Left colon (tissue), 2 donors: ENCODE results near the gene FAM107B. TPM values are rescaled to one million over a fixed set of nuclear protein-coding genes. Genes with fewer than 3 reads are reported as not detected.

Experiments used
- ATAC-seq: fragments of 200-7000 bp; cut with Tn5 transposase; one replicate; pipeline ENCODE4 v1.9.1; 2020; ENCODE audit warnings: mild to moderate bottlenecking, moderate library complexity
- DNase-seq, 2 donors: peaks; one replicate each; pipeline ENCODE4 v3.0.0-alpha.2; 2020
- intact Hi-C, 2 donors: fragments of 100-400 bp; cut with DNase I in 1 of 2; cut with micrococcal nuclease in 1 of 2; formaldehyde crosslinking; loops; one replicate each; pipeline versions ENCODE4 v1.11.2 to v1.14.0; 2022; cut with DNase I, micrococcal nuclease
- total RNA-seq, 2 donors: library from RNA; stranded (reverse); fragmentation: NEBNext Ultra II Directional; extraction: Animal tissue kit (Norgen Biotek cat#: 25700); gene quantifications; one replicate each; pipeline ENCODE4 v1.2.1, GENCODE V29; 2021
- donor health status: DM: no; HTN: no; CAD: no.
- donor health status: DM: yes; HTN: yes; CAD: no.

FAM107B gene
- total RNA-seq, 2 donors from 2014 or later, result 55.1 to 87.8 TPM

DNA sequence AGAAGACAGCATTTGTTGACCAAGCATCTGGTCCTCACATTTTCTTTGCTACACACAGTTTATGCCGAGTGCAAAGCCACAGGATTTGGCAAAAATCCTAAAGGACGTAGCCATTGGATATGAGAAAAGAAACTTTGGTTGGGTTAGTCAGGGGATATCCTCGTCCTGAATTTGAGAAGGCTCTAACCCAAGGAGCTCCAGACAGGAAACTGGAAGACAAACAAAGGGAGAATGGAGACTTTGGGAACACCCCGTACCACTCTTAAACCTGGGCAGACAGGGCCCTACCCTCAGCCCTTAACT is 297.3 kb downstream of the FAM107B start:
- DNase-seq, result no peak
- ATAC-seq, result no peak
- intact Hi-C loops, result no loop called here

DNA sequence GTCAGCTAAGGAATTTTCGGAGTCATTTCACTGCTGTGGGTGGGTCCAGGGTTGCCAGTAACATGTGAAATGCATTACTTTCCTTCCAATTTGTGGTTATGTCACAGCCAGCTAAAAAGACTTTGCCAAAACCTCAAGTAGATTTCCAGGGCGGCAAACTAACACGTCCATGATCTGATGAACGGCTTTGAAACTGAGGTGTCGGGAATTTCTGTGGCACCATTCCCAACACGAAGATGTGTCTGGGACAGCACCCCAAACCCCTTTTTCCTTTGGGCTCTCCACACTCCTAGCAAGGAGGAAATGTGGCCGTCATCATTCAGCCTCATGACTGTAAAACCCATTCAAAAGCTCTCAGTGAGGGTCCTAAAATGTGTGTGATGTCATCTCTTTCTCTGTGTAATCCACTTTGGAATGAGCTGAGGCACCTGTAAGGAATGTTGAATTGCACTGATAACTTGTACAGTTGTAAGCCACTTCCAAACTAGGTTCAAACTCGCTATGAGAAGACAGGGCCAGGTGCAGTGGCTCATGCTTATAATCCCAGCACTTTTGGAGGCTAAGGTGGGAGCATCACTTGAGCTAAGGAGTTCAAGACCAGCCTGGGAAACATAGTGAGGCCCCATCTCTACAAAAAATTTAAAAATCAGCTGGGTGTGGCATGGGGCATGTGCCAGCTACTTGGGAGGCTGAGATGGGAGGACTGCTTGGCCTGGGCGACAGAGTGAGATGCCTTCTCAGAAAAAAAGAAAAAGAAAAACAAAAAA is 297.9 kb downstream of the FAM107B start:
- DNase-seq, result no peak
- ATAC-seq, result no peak
- intact Hi-C loops, result no loop called here

DNA sequence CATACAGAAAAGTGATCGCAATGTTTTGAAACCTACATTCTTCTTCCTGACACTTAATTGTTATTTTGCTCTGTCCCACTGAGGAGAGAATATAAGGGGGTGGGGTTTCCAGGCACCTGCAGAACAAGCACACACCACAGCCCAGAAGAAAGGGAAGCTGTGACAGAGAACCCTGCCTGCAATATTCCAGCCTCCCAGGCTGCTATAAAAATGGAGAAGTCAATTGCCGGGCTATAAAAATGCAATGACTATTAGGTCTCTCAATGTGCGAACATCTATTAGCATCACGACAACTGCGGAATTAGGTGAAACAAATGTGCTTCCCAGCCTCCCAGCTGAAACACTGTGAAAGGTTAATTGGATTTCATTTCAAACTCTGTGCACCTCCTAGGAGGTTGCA is 298.7 kb downstream of the FAM107B start:
- DNase-seq (no peak), ATAC-seq (peak; percentile 77)

DNA sequence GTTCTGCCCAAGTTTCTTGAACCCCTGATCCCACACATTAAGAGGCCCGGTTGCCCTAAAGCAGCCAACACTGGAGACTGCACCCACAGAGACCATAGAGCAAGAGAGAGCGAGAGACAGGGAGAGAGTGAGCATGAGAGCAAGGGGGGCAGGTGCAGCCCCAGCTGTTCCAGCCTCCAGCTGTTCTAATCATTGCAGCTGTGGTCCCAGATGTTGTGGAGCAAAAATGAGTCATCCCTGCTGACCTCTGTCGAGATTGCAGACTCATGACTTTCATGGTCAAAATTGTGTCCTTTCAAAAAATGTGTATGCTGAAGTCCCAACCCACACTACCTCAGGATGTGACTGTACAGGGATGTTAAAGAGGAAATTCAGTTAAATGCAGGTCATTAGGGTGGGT is 300.0 kb downstream of the FAM107B start:
- no peak for DNase-seq
- intact Hi-C loops, result no loop called here
- no peak for ATAC-seq

More for the DNA sequence above, 298.7 kb downstream of the FAM107B start:
- intact Hi-C loops, result no loop called here

DNA sequence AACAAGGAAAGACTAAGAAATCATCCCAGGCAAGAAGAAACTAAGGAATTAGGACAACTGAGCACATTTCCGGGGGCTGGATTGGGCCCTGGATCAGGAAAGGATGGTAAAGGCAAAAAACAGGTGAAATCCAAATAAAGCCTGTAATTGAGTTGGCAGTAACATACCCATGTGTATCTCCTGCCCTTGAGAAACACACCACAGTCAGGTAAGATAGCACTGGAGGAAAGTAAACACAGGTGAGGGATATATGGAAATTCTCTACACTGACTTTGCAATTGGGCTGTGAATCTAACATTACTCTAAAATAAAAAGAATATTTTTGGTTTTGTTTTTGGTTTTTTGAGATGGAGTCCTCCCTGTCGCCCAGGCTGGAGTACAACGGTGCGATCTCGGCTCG is 303.8 kb downstream of the FAM107B start:
- intact Hi-C loops, result no loop called here

DNA sequence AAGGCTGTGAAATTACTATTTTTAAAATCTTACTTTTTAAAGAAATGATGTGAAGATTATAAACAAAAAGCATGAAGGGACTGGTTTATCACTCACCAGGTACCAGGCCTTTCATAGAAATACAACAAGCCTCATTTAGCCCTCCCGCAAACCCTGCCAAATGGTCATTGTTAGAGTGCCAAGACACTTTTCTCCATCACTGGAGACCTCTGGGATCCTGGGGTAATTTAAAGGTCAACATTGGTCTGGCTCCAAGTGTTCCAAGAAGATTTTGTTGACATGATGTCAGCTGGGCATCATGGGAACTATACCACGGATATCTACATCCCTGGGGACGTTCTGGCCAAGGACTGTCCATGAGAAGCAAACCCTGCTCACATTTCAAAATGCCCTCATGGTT is 306.0 kb downstream of the FAM107B start:
- intact Hi-C loops, result no loop called here
- ATAC-seq (no peak), DNase-seq (no peak)

More for the DNA sequence above, 303.8 kb downstream of the FAM107B start:
- no peak for ATAC-seq
- DNase-seq, result no peak

Other genes starting within 250 kb of the FAM107B start
- gene CDNF, start 63.1 kb upstream of the FAM107B start, total RNA-seq, result 1 to 10 TPM; 1.7 to 2.0 TPM
- 10 to 100 TPM; 13.6 to 14.0 TPM for gene HSPA14, start 63.4 kb upstream of the FAM107B start, total RNA-seq
- gene MSANTD7, start 63.4 kb upstream of the FAM107B start, total RNA-seq, result 10 to 100 TPM in 1 of 2 donors, 1 to 10 TPM in 1; 9.9 to 12.2 TPM
- 1 to 10 TPM; 5.6 to 7.9 TPM for gene SUV39H2, start 104.0 kb upstream of the FAM107B start, total RNA-seq
- gene DCLRE1C, start 179.2 kb upstream of the FAM107B start, total RNA-seq, result 10 to 100 TPM; 10.3 to 13.7 TPM
- not detected for gene MEIG1, start 184.5 kb upstream of the FAM107B start, total RNA-seq